RWPE1 (cell line): ENCODE measurements around the gene P2RY6.
A peak's percentile ranks its signal among the peaks of the same experiment; 100 is the strongest.

Experiments
- CTCF ChIA-PET: fragments of 350-600 bp; sonication (Branson Sonifier 250); formaldehyde crosslinking; extraction: SDS; loops from one replicate; lab custom pipeline; 2021; lab: Yijun Ruan, JAX
- POLR2A ChIA-PET: fragments of 400-600 bp; formaldehyde crosslinking; extraction: SDS; loops from one replicate; lab custom pipeline; 2020; ENCODE audit warnings: antibody characterized with exemption; ENCODE audit not compliant: low non-redundant PET; lab: Yijun Ruan, JAX
- DNase-seq: peaks from one replicate; pipeline ENCODE4 v3.0.0; 2012; ENCODE audit warnings: low spot score
- H3K27ac ChIP-seq: fragments of 450-650 bp; 2 replicates; pipeline ENCODE4 v1.5.1; 2017
- CTCF ChIP-seq: fragments of 450-650 bp; conservative IDR thresholded peaks from 2 replicates; pipeline ENCODE4 v1.5.1; 2017; ENCODE audit warnings: low read depth, mild to moderate bottlenecking

Gene P2RY6

GRCh38 chr11:73308003-73308960 is 36.1 kb downstream of the P2RY6 start, which contains the start of gene ARHGEF17:
TSS of gene ARHGEF17 (plus strand) at chr11:73308276. CDS start at chr11:73308639, 363 bp downstream.
- H3K27ac ChIP-seq: peak within 1 kb of the TSS; percentile 98
- no peak for TF ChIP-seq CTCF

DNA sequence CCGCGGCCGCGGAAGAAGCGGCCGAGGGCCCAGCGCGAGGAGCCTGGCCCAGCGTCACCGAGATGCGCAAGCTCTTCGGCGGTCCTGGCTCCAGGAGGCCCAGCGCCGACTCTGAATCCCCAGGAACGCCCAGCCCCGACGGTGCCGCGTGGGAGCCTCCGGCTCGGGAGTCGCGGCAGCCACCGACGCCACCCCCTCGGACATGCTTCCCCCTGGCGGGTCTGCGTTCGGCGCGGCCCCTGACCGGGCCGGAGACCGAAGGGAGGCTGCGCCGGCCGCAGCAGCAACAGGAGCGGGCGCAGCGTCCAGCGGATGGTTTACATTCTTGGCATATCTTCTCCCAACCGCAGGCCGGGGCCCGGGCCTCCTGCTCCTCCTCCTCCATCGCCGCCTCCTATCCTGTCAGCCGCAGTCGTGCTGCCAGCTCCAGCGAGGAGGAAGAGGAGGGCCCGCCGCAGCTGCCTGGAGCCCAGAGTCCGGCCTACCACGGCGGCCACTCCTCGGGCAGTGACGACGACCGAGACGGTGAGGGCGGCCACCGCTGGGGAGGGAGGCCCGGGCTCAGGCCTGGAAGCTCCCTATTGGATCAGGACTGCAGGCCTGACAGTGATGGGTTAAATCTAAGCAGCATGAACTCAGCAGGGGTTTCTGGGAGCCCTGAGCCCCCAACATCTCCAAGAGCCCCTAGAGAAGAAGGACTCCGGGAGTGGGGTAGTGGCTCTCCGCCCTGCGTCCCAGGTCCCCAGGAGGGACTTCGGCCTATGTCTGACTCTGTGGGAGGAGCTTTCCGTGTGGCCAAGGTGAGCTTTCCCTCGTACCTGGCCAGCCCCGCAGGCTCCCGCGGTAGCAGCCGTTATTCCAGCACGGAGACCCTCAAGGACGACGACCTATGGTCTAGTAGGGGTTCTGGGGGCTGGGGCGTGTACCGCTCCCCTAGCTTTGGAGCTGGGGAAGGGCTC is 37.1 kb downstream of the P2RY6 start:
- ChIA-PET POLR2A (interaction anchor here (0.7 kb wide), 1 partner anchor 18 kb away, joined by 4 read pairs; no protein-coding TSS in a partner anchor), CTCF (interaction anchor here (0.6 to 0.9 kb wide), 5 partner anchors 11 to 876 kb away, joined by 3 to 6 read pairs (median 3); no protein-coding TSS in a partner anchor)
- peak overlapping the region; percentile 98 for H3K27ac ChIP-seq
- no peak for TF ChIP-seq CTCF
- peak; percentile 89 for DNase-seq

More at GRCh38 chr11:73308003-73308960, 36.1 kb downstream of the P2RY6 start, which contains the start of gene ARHGEF17:
- peak; percentile 72 for DNase-seq
- POLR2A ChIA-PET: interaction anchor here (0.6 to 0.7 kb wide), 2 partner anchors 18 to 31 kb away, joined by 3 to 4 read pairs; no protein-coding TSS in a partner anchor
- CTCF ChIA-PET: interaction anchor here (0.6 to 4.0 kb wide), 17 partner anchors 10 to 875 kb away, joined by 3 to 79 read pairs (median 4); no protein-coding TSS in a partner anchor

- CTCF ChIA-PET: interaction anchor here (0.9 kb wide), 1 partner anchor 26 kb away, joined by 6 read pairs; no protein-coding TSS in a partner anchor
- TF ChIP-seq CTCF: no peak
- DNase-seq: no peak
- POLR2A ChIA-PET: no interaction called here
- H3K27ac ChIP-seq: peak overlapping the region; percentile 98
These were observed 37.9 kb downstream of the P2RY6 start for GRCh38 chr11:73310076-73310475.

GRCh38 chr11:73310661-73311393 is 38.7 kb downstream of the P2RY6 start:
- POLR2A ChIA-PET: no interaction called here
- CTCF ChIA-PET: interaction anchor here (0.5 kb wide), 1 partner anchor 753 kb away, joined by 3 read pairs; no protein-coding TSS in a partner anchor
- peak overlapping the region; percentile 98 for H3K27ac ChIP-seq
- TF ChIP-seq CTCF: no peak
- no peak for DNase-seq

DNA sequence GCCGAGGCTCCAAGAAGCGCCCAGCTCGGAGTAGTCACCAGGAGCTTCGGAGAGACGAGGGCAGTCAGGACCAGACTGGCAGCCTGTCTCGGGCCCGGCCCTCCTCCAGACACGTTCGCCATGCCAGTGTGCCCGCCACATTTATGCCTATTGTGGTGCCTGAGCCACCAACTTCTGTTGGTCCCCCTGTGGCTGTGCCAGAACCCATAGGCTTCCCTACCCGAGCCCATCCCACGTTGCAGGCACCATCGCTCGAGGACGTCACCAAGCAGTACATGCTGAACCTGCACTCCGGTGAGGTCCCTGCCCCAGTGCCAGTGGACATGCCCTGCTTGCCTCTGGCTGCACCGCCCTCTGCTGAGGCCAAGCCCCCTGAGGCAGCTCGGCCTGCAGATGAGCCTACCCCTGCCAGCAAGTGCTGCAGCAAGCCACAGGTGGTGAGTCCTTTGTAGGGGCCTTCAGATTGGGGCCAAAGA is 39.3 kb downstream of the P2RY6 start:
- no peak for DNase-seq
- ChIA-PET POLR2A (no interaction called here), CTCF (interaction anchor here (0.5 kb wide), 1 partner anchor 754 kb away, joined by 3 read pairs; no protein-coding TSS in a partner anchor)
- H3K27ac ChIP-seq: peak overlapping the region; percentile 98
- no peak for TF ChIP-seq CTCF
